Pancreas (tissue), 10 donors: Measurements from ENCODE around the gene NRP2. TPM values are rescaled to one million over a fixed set of nuclear protein-coding genes. Genes with fewer than 3 reads are reported as not detected.

Experiments
- ATAC-seq, 4 donors: fragments of 200-7000 bp; cut with Tn5 transposase; one replicate each; pipeline versions ENCODE4 v1.8.0 to v1.9.1; 2020; ENCODE audit warnings: mild to moderate bottlenecking in 4 of 4, moderate library complexity in 4 of 4
- DNase-seq, 6 donors: peaks; one replicate each; pipeline ENCODE4 v3.0.0-alpha.2; 2020
- FAIRE-seq: peaks from 2 replicates; lab custom pipeline; 2012; peaks lifted over from hg19 to GRCh38; lab: Jason Lieb, UNC
- H3K27ac ChIP-seq, 4 donors: fragments of 200-600 bp; sonication (generic); 1 replicate in 3 of 4; 2 replicates in 1 of 4; pipeline versions ENCODE4 v1.5.0 to v1.8.0; 2020
- H3K27me3 ChIP-seq, 4 donors: fragments of 200-600 bp; one replicate each; pipeline ENCODE4 v1.8.0; 2021
- H3K36me3 ChIP-seq, 3 donors: fragments of 200-600 bp; sonication (generic) in 1 of 3; one replicate each; pipeline versions ENCODE4 v1.5.0 to v1.8.0; 2020 to 2021
- H3K4me1 ChIP-seq, 3 donors: fragments of 200-600 bp; one replicate each; pipeline ENCODE4 v1.8.0; 2021
- H3K4me3 ChIP-seq, 4 donors: fragments of 200-600 bp; sonication (generic) in 2 of 4; one replicate each; pipeline versions ENCODE4 v1.5.0 to v1.8.0; 2020 to 2021
- H3K9me3 ChIP-seq, 4 donors: fragments of 200-600 bp; one replicate each; pipeline ENCODE4 v1.8.0; 2021
- WGBS, 2 donors: extraction: QIAGEN DNeasy Blood & Tissue Kit; methylation state at CpG; one replicate each; pipeline ENCODE4 v1.1.7; 2013; 5-methylcytosine and 5-hydroxymethylcytosine counted together
- intact Hi-C, 3 donors: fragments of 100-400 bp; cut with DNase I; formaldehyde crosslinking; loops; one replicate each; pipeline versions ENCODE4 v1.11.1 to v1.14.2; 2022
- polyA plus RNA-seq, 2 donors: library from polyadenylated mRNA; stranded (reverse); fragments of 200-250 nt; gene quantifications; one replicate each; pipeline ENCODE4 v1.2.3, GENCODE V29; 2013
- total RNA-seq, 6 donors: library from RNA; stranded (reverse); fragmentation: NEBNext Ultra II Directional in 4 of 6; extraction: Animal tissue kit (Norgen Biotek cat#: 25700) in 4 of 6; gene quantifications; one replicate each; pipeline versions ENCODE4 v1.2.1 to v1.2.4, GENCODE V29; 2021 to 2023
- TF ChIP-seq, protein P1 (sequence below), 4 donors: fragments of 200-600 bp; sonication (generic) in 3 of 4; IDR thresholded peaks; one replicate each; pipeline versions ENCODE4 v1.5.0 to v1.8.0; 2021; ENCODE audit warnings: antibody characterized with exemption in 4 of 4
- donor health status: healthy with polysubstance abuse.
- donor health status: DM: no; HTN: no; CAD: no; lungs with moderate emphysema.
- donor health status: DM: no; HTN: no; CAD: no.
- donor health status: control.
- donor health status: control.
- donor health status: Bipolar disorder and iron deficiency.
- donor health status: DM: yes; HTN: yes; CAD: no.
- donor health status: DM: no; HTN: no; CAD: no.
- donor health status: DM: no; HTN: no; CAD: no.
- donor health status: DM: yes; HTN: yes; CAD: no.

NRP2 gene
- total and polyA plus RNA-seq, 8 donors, result 0.65 to 11.0 (median 1.6) TPM

DNA sequence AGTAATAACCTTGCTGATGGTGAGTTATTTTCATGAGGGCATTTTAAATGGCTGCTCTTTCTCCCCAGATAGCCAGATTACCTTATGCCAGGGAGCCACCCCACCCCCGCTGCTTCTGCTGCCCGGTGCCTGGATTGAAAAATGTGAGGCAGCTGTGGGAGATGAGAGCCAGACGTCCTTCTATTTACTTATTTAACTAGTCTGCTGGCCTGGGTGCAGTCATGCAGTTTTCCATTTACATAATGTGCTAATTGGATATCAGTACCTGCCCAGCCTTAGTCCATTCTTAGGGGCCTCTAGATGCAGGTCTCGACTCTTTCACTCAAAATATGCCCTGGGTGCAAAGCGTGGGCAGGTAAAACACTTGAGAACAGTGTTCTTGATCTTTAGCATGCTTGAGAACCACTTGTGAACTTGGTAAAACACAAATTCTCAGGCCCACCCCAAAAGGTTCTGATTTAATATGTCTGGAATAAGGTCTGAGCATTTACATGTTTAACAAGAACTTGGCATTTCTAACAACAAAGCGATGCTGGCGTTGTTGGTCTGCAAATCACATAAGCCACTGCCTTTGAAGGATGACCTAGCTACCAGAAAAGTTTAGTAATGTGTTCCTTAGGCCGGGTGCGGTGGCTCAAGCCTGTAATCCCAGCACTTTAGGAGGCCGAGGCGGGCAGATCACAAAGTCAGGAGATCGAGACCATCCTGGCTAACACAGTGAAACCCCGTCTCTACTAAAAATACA, 154.3 kb downstream of the NRP2 start:
- FAIRE-seq (no peak), DNase-seq (peak in 1 of 6 donors; percentile 11), ATAC-seq (peak in 3 of 4 donors; percentile 46 to 50 (median 50))
- Histone ChIP-seq H3K27ac (no peak overlapping the region), H3K9me3 (no peaks in the 10 kb centered on the region), H3K4me3 (no peak overlapping the region), H3K4me1 (no peaks in the 10 kb centered on the region), H3K36me3 (no peaks in the 10 kb centered on the region), H3K27me3 (no peaks in the 10 kb centered on the region)
- intact Hi-C loops, result no loop called here
- TF ChIP-seq, protein P1, sequence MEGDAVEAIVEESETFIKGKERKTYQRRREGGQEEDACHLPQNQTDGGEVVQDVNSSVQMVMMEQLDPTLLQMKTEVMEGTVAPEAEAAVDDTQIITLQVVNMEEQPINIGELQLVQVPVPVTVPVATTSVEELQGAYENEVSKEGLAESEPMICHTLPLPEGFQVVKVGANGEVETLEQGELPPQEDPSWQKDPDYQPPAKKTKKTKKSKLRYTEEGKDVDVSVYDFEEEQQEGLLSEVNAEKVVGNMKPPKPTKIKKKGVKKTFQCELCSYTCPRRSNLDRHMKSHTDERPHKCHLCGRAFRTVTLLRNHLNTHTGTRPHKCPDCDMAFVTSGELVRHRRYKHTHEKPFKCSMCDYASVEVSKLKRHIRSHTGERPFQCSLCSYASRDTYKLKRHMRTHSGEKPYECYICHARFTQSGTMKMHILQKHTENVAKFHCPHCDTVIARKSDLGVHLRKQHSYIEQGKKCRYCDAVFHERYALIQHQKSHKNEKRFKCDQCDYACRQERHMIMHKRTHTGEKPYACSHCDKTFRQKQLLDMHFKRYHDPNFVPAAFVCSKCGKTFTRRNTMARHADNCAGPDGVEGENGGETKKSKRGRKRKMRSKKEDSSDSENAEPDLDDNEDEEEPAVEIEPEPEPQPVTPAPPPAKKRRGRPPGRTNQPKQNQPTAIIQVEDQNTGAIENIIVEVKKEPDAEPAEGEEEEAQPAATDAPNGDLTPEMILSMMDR (IDR thresholded peaks at IDR 0.05), result no peak
- whole genome bisulfite sequencing, 2 donors, result 79 to 80% methylated on average over 12 to 13 of the region's 13 CpGs

DNA sequence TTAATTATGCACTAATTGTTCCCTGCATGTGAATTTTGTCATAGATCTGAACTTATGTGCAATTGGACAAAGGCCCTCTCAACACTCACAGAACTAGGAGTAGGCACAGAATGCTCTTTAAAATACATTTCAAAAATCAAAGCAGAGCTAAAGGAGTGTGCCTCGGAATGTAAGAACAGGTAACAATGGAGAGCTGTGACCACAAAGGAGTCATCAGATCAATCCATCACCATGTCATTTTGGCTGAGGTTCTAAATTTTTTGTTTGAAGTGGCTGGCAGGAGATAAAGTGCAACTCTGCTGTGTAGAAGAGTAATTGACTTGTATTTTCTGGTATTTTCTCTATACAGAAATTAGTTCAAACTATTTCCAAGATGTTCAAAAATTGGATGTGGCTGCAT, 155.4 kb downstream of the NRP2 start:
- DNase-seq (no peak), FAIRE-seq (no peak), ATAC-seq (no peak)
- 42 to 56% methylated on average over 1 of the region's 1 CpG for WGBS, 2 donors
- no peaks in the 10 kb centered on the region for H3K4me1 ChIP-seq
- no peaks in the 10 kb centered on the region for H3K36me3 ChIP-seq
- TF ChIP-seq, protein P1 (IDR thresholded peaks at IDR 0.05), result no peak
- H3K9me3 ChIP-seq, result no peaks in the 10 kb centered on the region
- H3K27me3 ChIP-seq, result no peaks in the 10 kb centered on the region
- no peak overlapping the region for H3K4me3 ChIP-seq
- intact Hi-C loops, result no loop called here
- H3K27ac ChIP-seq, result no peak overlapping the region

DNA sequence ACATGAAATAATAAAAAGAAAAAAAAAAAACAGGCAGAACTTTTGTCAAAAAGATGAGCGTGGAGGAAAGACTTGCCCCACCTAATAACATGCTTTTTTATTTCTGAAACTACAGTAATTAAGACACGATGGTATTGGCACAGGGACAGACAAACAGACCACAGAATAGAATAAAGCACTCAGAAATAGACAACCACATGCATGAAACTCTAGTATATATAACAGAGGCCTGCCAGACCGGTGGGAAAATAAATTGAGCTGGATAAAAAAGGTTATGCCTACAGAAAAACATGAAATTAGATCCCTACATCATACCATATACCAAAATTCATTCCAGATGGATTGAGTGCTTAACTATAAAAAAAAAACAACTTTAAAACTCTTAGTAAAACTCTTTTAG, 163.1 kb downstream of the NRP2 start:
- no peaks in the 10 kb centered on the region for H3K27me3 ChIP-seq
- no peaks in the 10 kb centered on the region for H3K4me1 ChIP-seq
- no peak for DNase-seq
- no peak overlapping the region for H3K27ac ChIP-seq
- WGBS, 2 donors, result 88 to 92% methylated on average over 3 of the region's 3 CpGs
- no peak overlapping the region for H3K4me3 ChIP-seq
- FAIRE-seq, result no peak
- intact Hi-C loops, result no loop called here
- H3K9me3 ChIP-seq, result no peaks in the 10 kb centered on the region
- H3K36me3 ChIP-seq, result no peaks in the 10 kb centered on the region
- TF ChIP-seq, protein P1 (IDR thresholded peaks at IDR 0.05), result no peak
- no peak for ATAC-seq
